CD4-positive, alpha-beta T cell treated with Interferon gamma for 1 hour (primary cell): Measurements from ENCODE around the gene UTP25.

Source experiments
- DNase-seq: peaks from one replicate; pipeline ENCODE4 v3.0.0-alpha.2; 2020

UTP25 gene

GRCh38 chr1:209840611-209841010 lies 12.8 kb downstream of the UTP25 start:
- DNase-seq, result no peak

GRCh38 chr1:209844695-209845407 lies 17.1 kb downstream of the UTP25 start:
- DNase-seq, result no peak

GRCh38 chr1:209845408-209845725 lies 17.6 kb downstream of the UTP25 start:
- DNase-seq, result no peak

- DNase-seq, result no peak
Observed at GRCh38 chr1:209849388-209849787, 21.6 kb downstream of the UTP25 start.

- DNase-seq, result no peak
Observed at GRCh38 chr1:209850342-209850979, 22.7 kb downstream of the UTP25 start.

- DNase-seq, result no peak
Observed at GRCh38 chr1:209853676-209854075, 25.9 kb downstream of the UTP25 start.

- no peak for DNase-seq
Observed at GRCh38 chr1:209854196-209854595, 26.4 kb downstream of the UTP25 start.

GRCh38 chr1:209855006-209855405 lies 27.2 kb downstream of the UTP25 start:
- no peak for DNase-seq

- DNase-seq, result no peak
Observed at GRCh38 chr1:209855623-209856022, 27.9 kb downstream of the UTP25 start.

- DNase-seq, result no peak
Observed at GRCh38 chr1:209858561-209859103, 30.9 kb downstream of the UTP25 start.

GRCh38 chr1:209860293-209860881 lies 32.6 kb downstream of the UTP25 start:
- peak; percentile 61 for DNase-seq

GRCh38 chr1:209861242-209861641 lies 33.5 kb downstream of the UTP25 start:
- DNase-seq, result no peak

GRCh38 chr1:209862391-209863356 lies 34.9 kb downstream of the UTP25 start:
- DNase-seq, result no peak

GRCh38 chr1:209863766-209864485 lies 36.2 kb downstream of the UTP25 start:
- DNase-seq, result no peak

GRCh38 chr1:209866201-209866600 lies 38.4 kb downstream of the UTP25 start:
- no peak for DNase-seq

GRCh38 chr1:209869291-209870149 lies 41.7 kb downstream of the UTP25 start:
- DNase-seq, result no peak

GRCh38 chr1:209870151-209870831 lies 42.5 kb downstream of the UTP25 start:
- DNase-seq, result no peak

GRCh38 chr1:209871006-209871405 lies 43.2 kb downstream of the UTP25 start:
- DNase-seq, result no peak

GRCh38 chr1:209871430-209871829 lies 43.7 kb downstream of the UTP25 start:
- DNase-seq, result no peak

GRCh38 chr1:209873067-209873799 lies 45.5 kb downstream of the UTP25 start:
- no peak for DNase-seq
